ENCODE results near the gene GIGYF1.
"Not testable (repeated sequence)": the region's sequence is repeated elsewhere in the genome, so short reads cannot be mapped to it uniquely, and the experiment has no call there.

The GIGYF1 gene

DNA sequence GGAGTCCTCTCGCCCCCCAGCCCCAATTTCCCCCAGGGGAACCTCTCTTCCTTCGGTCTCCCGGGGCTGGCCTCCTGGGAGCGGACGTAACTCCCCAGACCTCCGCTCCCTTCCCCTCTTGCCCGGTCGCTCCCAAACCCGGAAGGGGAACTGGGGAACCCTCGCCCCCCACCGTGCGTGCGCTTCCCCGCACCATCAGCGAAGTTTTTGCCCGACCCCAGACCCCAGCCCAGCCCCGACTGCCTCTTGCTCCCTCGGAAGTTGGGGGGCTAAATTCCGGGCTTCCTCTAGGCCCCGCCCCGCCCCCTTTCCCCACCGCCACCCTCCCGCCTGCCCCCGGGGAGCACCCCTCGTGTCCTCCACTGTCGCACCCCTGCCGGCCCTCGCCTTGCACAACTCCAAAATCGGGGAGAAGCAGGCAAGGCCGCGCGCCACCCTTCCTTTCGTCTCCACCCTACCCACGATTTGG lies 20.1 kb downstream of the GIGYF1 start:
- no peak for DNase-seq (ENCODE audit: insufficient read length, low spot score)
- TF ChIP-seq, protein P1, sequence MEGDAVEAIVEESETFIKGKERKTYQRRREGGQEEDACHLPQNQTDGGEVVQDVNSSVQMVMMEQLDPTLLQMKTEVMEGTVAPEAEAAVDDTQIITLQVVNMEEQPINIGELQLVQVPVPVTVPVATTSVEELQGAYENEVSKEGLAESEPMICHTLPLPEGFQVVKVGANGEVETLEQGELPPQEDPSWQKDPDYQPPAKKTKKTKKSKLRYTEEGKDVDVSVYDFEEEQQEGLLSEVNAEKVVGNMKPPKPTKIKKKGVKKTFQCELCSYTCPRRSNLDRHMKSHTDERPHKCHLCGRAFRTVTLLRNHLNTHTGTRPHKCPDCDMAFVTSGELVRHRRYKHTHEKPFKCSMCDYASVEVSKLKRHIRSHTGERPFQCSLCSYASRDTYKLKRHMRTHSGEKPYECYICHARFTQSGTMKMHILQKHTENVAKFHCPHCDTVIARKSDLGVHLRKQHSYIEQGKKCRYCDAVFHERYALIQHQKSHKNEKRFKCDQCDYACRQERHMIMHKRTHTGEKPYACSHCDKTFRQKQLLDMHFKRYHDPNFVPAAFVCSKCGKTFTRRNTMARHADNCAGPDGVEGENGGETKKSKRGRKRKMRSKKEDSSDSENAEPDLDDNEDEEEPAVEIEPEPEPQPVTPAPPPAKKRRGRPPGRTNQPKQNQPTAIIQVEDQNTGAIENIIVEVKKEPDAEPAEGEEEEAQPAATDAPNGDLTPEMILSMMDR (IDR thresholded peaks at IDR 0.05; ENCODE audit: insufficient read depth, missing control alignments): no peak
- no peak for FAIRE-seq

DNA sequence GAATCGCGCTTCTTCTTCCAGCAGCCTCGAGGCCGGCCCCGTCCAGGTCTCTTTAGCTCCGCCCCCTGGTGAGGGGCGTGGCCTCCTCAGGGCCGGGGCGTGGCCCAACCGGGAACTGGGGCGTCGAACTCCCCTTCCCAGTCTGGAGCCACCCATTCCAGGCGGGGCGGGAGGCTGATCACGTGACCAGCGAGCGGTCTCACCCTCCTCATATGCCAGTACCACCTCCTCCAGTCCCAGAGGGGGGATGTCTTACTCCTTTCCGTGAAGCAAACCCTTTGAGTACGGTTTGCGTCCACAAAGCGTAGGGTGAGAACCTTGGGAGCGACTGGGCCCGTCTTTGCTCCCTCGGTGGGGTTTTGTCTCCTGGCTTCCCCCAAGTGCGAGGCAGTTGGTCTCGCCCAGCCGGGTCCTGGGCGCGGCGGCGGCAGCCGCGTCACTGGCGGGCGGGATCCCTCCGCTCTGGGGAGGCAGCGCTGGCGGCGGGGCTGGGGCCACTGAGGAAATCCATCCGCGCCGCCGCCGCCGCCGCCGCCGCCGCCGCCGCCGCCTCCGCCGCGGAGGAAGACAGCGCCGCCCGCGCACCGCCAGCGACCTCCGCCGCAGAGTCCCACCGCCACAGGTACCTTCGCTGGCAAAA lies 20.6 kb downstream of the GIGYF1 start, which contains the start of gene GNB2:
Gene GNB2 (plus strand): TSS at position 439 of the 640 bp plus-strand sequence. CDS start 2,526 bp downstream, outside the sequence.
- TF ChIP-seq, protein P1 (IDR thresholded peaks at IDR 0.05; ENCODE audit: insufficient read depth, missing control alignments): no peak

DNA sequence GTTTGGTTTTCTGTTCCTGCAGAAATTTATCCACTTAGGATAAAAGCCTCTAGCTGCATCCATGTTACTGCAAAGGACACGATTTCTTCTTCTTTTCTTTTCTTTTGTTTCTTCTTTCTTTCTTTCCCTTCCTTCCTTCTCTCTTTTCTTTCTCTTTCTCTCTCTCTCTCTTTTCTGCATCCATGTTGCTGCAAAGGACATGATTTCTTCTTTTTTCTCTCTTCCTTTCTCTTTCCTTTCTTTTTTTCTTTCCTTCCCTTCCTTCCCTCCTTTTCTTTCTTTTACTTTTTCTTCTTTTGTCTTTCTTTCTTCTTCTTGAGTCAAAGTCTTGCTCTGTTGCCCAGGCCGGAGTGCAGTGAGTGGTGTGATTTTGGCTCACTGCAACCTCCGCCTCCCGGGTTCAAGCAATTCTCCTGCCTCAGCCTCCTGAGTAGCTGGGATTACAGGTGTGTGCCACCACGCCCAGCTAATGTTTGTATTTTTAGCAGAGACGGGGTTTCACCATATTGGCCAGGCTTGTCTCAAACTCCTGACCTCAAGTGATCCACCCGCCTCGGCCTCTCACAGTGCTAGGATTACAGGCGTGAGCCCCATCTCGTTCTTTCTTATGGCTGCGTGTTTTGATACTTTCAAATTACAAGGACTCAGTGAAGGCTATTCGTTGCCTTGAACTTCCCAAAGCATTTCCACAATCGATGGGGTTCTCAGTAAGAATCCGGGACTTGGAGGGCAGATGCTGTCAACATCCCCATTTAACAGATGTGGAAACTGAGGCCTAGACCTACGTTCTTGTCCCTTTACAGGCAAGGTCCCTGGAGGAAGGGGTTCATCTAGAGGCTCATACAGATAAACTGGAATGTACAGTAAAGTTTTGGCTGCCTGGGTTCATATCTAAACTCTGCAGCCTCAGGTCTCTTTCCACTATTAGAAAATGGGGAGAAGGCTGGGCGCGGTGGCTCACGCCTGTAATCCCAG lies 22.4 kb downstream of the GIGYF1 start:
- FAIRE-seq: no peak

More for the DNA sequence above, 20.6 kb downstream of the GIGYF1 start, which contains the start of gene GNB2:
- DNase-seq (ENCODE audit: insufficient read length, low spot score): peak; percentile 82
- no peak for FAIRE-seq

DNA sequence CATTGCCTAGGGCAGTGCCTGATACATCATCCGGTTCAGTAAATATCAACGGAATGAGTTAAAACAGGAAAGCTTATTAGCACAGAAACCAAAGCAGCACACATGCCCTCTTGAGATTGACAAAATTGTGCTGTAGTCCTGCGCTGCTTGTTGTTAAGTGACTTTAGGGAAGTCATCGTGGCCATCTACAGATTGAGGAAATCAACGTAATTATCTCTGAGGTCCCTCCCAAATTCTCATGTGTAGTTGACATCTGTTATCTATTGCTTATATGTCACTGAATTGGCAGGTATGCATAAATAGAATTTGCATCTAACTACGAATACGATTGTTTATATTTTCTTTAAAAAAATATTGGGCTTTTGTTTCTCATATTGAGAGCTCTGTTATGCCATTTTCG lies 24.0 kb downstream of the GIGYF1 start:
- no peak for FAIRE-seq
- TF ChIP-seq, protein P1 (IDR thresholded peaks at IDR 0.05; ENCODE audit: insufficient read depth, missing control alignments): no peak
- DNase-seq (ENCODE audit: insufficient read length, low spot score): no peak

More for the DNA sequence above, 22.4 kb downstream of the GIGYF1 start:
- DNase-seq (ENCODE audit: insufficient read length, low spot score): no peak
- TF ChIP-seq, protein P1 (IDR thresholded peaks at IDR 0.05; ENCODE audit: insufficient read depth, missing control alignments): no peak

DNA sequence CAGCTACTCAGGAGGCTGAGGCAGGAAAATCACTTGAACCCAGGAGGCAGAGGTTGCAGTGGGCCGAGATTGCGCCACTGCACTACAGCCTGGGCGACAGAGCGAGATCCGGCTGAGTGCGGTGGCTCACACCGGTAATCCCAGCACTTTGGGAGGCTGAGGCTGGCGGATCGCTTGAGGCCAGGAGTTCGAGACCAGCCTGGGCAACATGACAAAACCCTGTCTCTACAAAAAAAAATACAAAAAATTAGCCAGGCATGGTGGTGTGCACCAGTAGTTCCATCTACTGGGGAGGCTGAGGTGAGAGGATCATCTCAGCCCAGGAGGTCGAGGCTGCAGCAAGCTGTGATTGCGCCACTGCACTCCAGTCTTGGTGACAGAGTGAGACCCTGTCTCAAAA lies 24.9 kb downstream of the GIGYF1 start:
- not testable (repeated sequence) for FAIRE-seq; DNase-seq (ENCODE audit: insufficient read length, low spot score)

DNA sequence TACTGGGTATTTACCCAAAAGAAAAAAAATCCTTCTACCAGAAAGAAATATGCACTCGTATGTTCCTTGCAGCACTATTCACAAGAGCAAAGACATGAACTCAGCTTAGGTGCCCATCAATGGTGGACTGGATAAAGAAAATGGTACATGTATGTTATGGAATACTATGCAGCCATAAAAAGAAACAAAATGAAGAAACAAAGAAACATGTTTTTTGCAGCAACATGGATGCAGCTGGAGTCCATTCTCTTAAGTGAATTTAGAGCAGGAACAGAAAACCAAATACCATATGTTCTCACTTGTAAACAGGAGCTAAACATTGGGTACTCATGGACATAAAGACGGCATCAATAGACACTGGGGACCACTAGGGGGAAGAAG lies 26.0 kb downstream of the GIGYF1 start:
- DNase-seq (ENCODE audit: insufficient read length, low spot score) (no peak), FAIRE-seq (no peak)
- TF ChIP-seq, protein P1 (IDR thresholded peaks at IDR 0.05; ENCODE audit: insufficient read depth, missing control alignments): no peak

DNA sequence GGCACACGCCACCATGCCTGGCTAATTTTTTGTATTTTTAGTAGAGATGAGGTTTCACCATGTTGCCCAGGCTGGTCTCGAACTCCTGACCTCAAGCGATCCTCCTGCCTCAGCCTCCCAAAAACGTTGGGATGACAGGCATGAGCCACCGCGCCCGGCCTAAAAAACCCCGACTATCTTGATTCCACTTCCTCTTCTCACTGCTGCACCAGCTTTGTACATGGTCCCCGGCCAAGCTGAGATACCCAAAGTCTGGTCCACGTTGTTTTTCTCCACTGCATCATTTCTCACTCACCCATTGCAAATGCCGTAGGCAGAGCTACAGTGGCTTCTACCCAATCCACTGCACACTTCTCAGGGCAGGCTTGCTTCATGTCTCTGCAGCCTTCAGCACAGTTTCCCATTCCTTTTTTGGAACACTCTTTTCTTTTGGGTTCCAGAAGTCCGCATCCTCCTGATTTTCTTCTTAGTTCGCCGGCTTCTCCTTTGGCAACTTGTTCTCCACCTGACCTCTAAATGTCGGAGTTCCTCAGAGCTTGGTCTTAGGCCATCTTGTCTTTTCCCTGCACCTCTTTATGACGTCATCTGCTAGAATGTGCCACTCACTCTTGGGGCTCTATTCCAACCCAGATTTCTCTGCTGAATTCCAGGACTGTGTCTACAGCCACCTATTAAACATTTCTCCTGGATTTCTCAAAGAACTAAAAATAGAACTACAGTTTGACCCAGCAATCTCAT lies 26.6 kb downstream of the GIGYF1 start:
- TF ChIP-seq, protein P1 (IDR thresholded peaks at IDR 0.05; ENCODE audit: insufficient read depth, missing control alignments): no peak
- no peak for DNase-seq (ENCODE audit: insufficient read length, low spot score)
- no peak for FAIRE-seq
